22Rv1 (cell line): ENCODE results near the gene LPAR5.

Source experiments
- H3K27ac ChIP-seq: fragments of 450-650 bp; 2 replicates; pipeline ENCODE4 v1.5.1; 2017
- CTCF ChIP-seq: fragments of 450-650 bp; IDR thresholded peaks from 2 replicates; pipeline ENCODE4 v1.5.1; 2017; ENCODE audit warnings: mild to moderate bottlenecking
- ZFX ChIP-seq: fragments of 450-650 bp; IDR thresholded peaks from 2 replicates; pipeline ENCODE4 v1.6.1; 2017; ENCODE audit warnings: antibody characterized with exemption, borderline replicate concordance

LPAR5 gene

GRCh38 chr12:6582959-6583358, 52.8 kb downstream of the LPAR5 start:
- TF ChIP-seq CTCF, result no peak
- TF ChIP-seq ZFX, result no peak
- no peak overlapping the region for H3K27ac ChIP-seq

GRCh38 chr12:6582196-6582595, 53.6 kb downstream of the LPAR5 start:
- TF ChIP-seq ZFX (no peak), CTCF (peak; percentile 41)
- 0 out of 2 replicates have a peak overlapping the region, but pooled peaks have one; percentile 11 for H3K27ac ChIP-seq

GRCh38 chr12:6575648-6576047, 60.1 kb downstream of the LPAR5 start:
- TF ChIP-seq CTCF, result no peak
- no peak for TF ChIP-seq ZFX
- H3K27ac ChIP-seq, result no peak overlapping the region

GRCh38 chr12:6574576-6575295, 61.0 kb downstream of the LPAR5 start:
- TF ChIP-seq ZFX (no peak), CTCF (no peak)
- no peak overlapping the region for H3K27ac ChIP-seq

GRCh38 chr12:6573001-6573400, 62.8 kb downstream of the LPAR5 start:
- TF ChIP-seq ZFX, result no peak
- no peak for TF ChIP-seq CTCF
- H3K27ac ChIP-seq, result peak overlapping the region; percentile 98; the same call in 1 of the 2 replicates

GRCh38 chr12:6570264-6570887, 65.4 kb downstream of the LPAR5 start:
- peak; percentile 96 for TF ChIP-seq CTCF
- no peak for TF ChIP-seq ZFX
- peak overlapping the region; percentile 98 for H3K27ac ChIP-seq

- H3K27ac ChIP-seq, result peak overlapping the region; percentile 98
- TF ChIP-seq CTCF (no peak), ZFX (no peak)
Observed at GRCh38 chr12:6569786-6570185, 66.0 kb downstream of the LPAR5 start.
